Neutrophil (primary cell): ENCODE results near the gene EHD1.

Source experiments
- H3K27ac ChIP-seq: fragments of 200-600 bp; sonication (generic); 2 replicates; pipeline ENCODE4 v1.5.1; 2016; ENCODE audit warnings: mild to moderate bottlenecking, moderate library complexity
- H3K27me3 ChIP-seq: fragments of 200-600 bp; sonication (generic); 2 replicates; pipeline ENCODE4 v1.6.0; 2016; ENCODE audit warnings: mild to moderate bottlenecking
- H3K36me3 ChIP-seq: fragments of 200-600 bp; sonication (generic); 2 replicates; pipeline ENCODE4 v1.5.1; 2017
- H3K4me1 ChIP-seq, 2 experiments: fragments of 200-600 bp in 1 of 2; sonication (generic) in 1 of 2; 1 replicate in 1 of 2; 2 replicates in 1 of 2; pipeline versions ENCODE4 v1.5.1 to v1.6.1; 2013 to 2016; ENCODE audit warnings: low read depth in 1 of 2, low read length in 1 of 2, mild to moderate bottlenecking in 1 of 2, moderate library complexity in 1 of 2; ENCODE audit not compliant: control insufficient read depth in 1 of 2, insufficient read depth in 1 of 2
- H3K4me3 ChIP-seq, 2 experiments: fragments of 200-600 bp in 1 of 2; sonication (generic) in 1 of 2; 1 replicate in 1 of 2; 2 replicates in 1 of 2; pipeline ENCODE4 v1.5.1; 2013 to 2016; ENCODE audit warnings: low read depth in 1 of 2, low read length in 1 of 2, mild to moderate bottlenecking in 1 of 2, moderate library complexity in 1 of 2
- H3K9me3 ChIP-seq: fragments of 200-600 bp; sonication (generic); 2 replicates; pipeline ENCODE4 v1.5.1; 2016
- CTCF ChIP-seq: fragments of 200-600 bp; sonication (generic); IDR thresholded peaks from 2 replicates; pipeline ENCODE4 v1.5.1; 2016; ENCODE audit warnings: antibody characterized with exemption

Gene EHD1

DNA sequence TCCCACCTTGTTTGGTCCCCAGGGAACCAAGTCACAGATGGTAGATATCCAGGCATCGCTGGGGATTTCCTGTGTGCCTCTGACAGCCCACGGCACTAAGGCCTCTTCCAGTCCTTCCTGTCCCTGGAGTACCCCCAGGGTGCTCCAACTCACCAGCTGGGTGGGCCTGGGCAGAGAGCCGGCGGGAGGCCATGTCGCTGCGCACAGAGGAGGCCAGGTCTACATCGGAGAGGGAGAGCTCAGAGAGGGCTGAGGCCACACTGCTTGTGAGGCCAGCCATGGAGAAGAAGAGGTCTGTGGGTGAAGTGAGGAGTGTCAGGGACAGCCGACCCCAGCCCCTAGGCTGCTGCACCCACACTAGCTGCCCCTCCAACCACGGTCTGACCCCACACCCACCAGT lies 33.3 kb upstream of the EHD1 start:
- Histone ChIP-seq H3K9me3 (peaks cover 7% of the 10 kb centered on the region), H3K4me3 (no peak overlapping the region), H3K36me3 (peaks cover 86% of the 10 kb centered on the region), H3K27ac (peak overlapping the region; percentile 33), H3K4me1 (peaks cover 12 to 16% of the 10 kb centered on the region in 2 experiments), H3K27me3 (no peaks in the 10 kb centered on the region)
- TF ChIP-seq CTCF: no peak

DNA sequence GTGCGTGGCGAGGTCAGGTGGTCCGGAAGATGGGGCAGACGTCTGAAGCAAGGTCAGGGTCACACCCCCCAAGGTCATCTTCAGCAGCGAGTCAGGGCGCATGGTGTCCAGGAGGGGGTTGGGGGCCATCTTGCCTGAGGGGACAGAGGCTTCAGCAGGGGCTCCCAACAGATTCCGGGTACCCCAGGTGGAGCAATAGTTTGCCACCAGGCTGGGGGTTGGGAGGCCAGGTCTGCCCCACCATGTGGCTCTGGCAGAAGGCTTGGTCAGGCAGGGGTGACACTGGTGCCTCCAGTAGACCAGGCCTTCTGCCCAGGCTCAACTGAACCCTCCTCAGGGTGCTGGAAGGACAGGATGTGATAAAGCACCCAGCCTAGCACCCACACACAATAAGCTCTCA lies 32.7 kb upstream of the EHD1 start:
- H3K4me1 ChIP-seq: peaks cover 11 to 13% of the 10 kb centered on the region in 2 experiments
- H3K9me3 ChIP-seq: peaks cover 8% of the 10 kb centered on the region
- H3K27me3 ChIP-seq: no peaks in the 10 kb centered on the region
- TF ChIP-seq CTCF: no peak
- H3K36me3 ChIP-seq: peaks cover 92% of the 10 kb centered on the region
- H3K27ac ChIP-seq: peak overlapping the region; percentile 33
- no peak overlapping the region for H3K4me3 ChIP-seq

DNA sequence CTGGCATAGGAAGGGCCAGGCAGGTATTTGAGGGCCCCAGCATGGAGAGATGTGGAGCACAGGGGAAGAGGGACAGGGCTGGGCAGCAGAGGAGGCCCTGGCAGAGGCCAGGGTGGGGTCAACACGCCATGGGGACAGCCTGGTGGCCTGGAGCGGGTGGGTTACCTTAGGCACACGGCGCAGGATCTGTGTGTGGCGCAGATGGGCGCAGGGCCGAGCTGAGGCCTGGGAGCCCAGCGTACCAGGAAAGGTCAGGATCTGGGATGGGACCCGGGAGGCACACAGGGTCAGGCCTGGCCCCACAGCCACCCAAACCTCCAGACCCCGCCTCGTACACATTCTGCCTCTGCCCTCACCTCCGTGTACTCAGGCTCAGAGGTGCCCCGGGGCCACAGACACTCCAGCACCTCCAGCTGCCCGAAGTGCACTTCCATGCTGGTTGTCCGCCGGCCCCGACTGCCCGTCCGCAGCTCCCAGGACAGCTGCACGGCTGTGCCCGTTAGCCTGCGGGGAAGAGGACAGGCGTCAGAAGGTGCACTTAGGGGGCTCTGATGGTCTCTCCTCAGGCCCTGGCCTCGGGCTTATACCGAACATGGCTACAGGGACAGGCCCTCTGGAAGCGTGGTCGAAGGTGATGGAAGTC lies 32.2 kb upstream of the EHD1 start:
- peaks cover 8% of the 10 kb centered on the region for H3K9me3 ChIP-seq
- H3K36me3 ChIP-seq: peaks cover 97% of the 10 kb centered on the region
- H3K27me3 ChIP-seq: no peaks in the 10 kb centered on the region
- TF ChIP-seq CTCF: no peak
- no peak overlapping the region for H3K27ac ChIP-seq
- H3K4me1 ChIP-seq: peaks cover 6 to 7% of the 10 kb centered on the region in 2 experiments
- H3K4me3 ChIP-seq: no peak overlapping the region

- H3K4me1 ChIP-seq: no peaks in the 10 kb centered on the region
- H3K4me3 ChIP-seq: no peak overlapping the region
- no peak overlapping the region for H3K27ac ChIP-seq
- H3K9me3 ChIP-seq: peaks cover 8% of the 10 kb centered on the region
- TF ChIP-seq CTCF: no peak
- H3K36me3 ChIP-seq: peaks cover 100% of the 10 kb centered on the region
- H3K27me3 ChIP-seq: no peaks in the 10 kb centered on the region
These were observed 31.4 kb upstream of the EHD1 start for GRCh38 chr11:64909653-64910343.

DNA sequence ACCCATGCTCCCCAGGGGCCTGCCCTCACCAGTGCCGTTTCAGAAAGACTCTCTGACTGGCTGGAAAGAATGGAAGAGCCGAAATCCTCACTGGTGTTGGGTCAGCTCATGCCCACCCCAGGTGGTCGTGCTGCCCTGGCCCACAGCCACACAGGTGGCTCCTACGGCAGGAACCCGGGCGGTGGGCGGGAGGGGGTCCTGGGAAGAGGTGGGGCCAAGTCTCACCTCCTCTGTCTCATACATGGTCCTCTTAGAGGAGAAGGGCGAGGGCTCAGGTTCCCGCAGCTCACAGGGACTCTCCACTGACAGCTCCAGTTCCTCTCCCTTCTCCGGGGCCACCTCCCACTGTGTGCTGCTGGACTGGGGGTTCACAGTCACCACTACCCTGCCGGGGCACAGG lies 30.3 kb upstream of the EHD1 start:
- peaks cover 100% of the 10 kb centered on the region for H3K36me3 ChIP-seq
- TF ChIP-seq CTCF: no peak
- H3K4me1 ChIP-seq: no peaks in the 10 kb centered on the region
- no peak overlapping the region for H3K4me3 ChIP-seq
- peaks cover 8% of the 10 kb centered on the region for H3K9me3 ChIP-seq
- no peaks in the 10 kb centered on the region for H3K27me3 ChIP-seq
- peak overlapping the region; percentile 18 for H3K27ac ChIP-seq
